Mucosa of descending colon (tissue), 3 donors: ENCODE measurements around the gene NMRK2. TPM values are rescaled to one million over a fixed set of nuclear protein-coding genes. Genes with fewer than 3 reads are reported as not detected.

Experiments used
- ATAC-seq: fragments of 200-7000 bp; cut with Tn5 transposase; one replicate; pipeline ENCODE4 v1.9.1; 2020; ENCODE audit warnings: mild to moderate bottlenecking, moderate library complexity
- DNase-seq, 3 donors: peaks; one replicate each; pipeline ENCODE4 v3.0.0-alpha.2; 2020
- H3K36me3 ChIP-seq: fragments of 200-600 bp; one replicate; pipeline ENCODE4 v1.8.0; 2021; ENCODE audit warnings: low read depth, mild to moderate bottlenecking
- H3K4me1 ChIP-seq: fragments of 200-600 bp; one replicate; pipeline ENCODE4 v1.8.0; 2021; ENCODE audit warnings: low read depth, mild to moderate bottlenecking
- H3K4me3 ChIP-seq: fragments of 200-600 bp; one replicate; pipeline ENCODE4 v1.8.0; 2021; ENCODE audit warnings: mild to moderate bottlenecking
- H3K9me3 ChIP-seq: fragments of 200-600 bp; one replicate; pipeline ENCODE4 v1.8.0; 2021; ENCODE audit warnings: mild to moderate bottlenecking
- intact Hi-C, 2 donors: fragments of 100-400 bp; cut with DNase I in 1 of 2; cut with micrococcal nuclease in 1 of 2; formaldehyde crosslinking; loops; one replicate each; pipeline versions ENCODE4 v1.11.0 to v1.11.1; 2022; cut with DNase I, micrococcal nuclease
- total RNA-seq, 3 donors: library from RNA; stranded (reverse); fragmentation: NEBNext Ultra II Directional in 2 of 3; extraction: Animal tissue kit (Norgen Biotek cat#: 25700) in 2 of 3; gene quantifications; one replicate each; pipeline versions ENCODE4 v1.2.1 to v1.2.4, GENCODE V29; 2021 to 2023
- TF ChIP-seq, protein P1 (sequence below): fragments of 200-600 bp; IDR thresholded peaks from one replicate; pipeline ENCODE4 v1.8.0; 2022; ENCODE audit warnings: antibody characterized with exemption, mild to moderate bottlenecking
- donor health status: DM: no; HTN: no; CAD: no; lungs with moderate emphysema.
- donor health status: DM: no; HTN: no; CAD: no.
- donor health status: DM: no; HTN: yes; CAD: no.

NMRK2 gene
- total RNA-seq, 3 donors from 2014 or later: 0.36 TPM; not detected in 2

DNA sequence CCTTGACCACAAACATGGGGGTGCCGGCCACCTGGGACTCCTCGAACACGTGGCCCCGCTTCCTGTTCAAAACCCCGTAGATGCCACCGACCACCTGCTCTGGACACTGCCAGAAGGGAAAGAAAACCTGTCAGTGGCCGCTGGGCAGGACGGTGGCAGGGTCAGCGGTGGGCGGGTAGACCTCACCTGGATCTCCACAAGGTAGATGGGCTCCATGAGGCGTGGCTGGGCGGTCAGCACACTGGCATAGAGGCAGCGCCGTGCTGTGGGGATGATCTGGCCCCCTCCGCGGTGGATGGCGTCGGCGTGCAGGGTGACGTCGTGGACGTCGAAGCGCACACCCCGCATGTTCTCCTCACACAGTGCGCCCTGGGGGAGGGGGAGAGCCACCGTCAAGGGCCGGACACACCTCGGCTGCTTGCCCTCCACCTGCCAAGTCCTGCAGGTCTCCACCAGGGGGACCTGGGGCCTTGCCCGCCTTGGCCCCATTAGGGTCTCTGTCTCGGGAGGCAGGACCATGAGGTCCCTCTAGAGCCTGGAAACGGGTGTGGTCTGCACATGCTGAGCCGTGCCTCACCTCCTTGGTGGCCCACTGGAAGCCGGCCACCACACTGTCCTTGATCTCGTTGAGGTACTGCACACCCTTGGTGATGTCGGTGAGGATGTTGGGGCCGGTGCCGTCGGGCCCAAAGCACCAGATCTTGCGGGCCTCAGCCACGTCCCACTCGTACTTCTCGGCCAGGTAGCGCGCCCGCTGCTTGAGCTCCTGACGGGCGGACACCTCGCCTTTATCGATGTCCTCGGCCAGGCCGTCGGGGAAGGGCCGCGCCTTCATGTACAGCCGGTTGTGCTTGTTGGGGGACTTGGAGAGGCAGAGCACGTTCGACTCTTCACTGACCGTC lies 44.6 kb downstream of the NMRK2 start:
- H3K4me3 ChIP-seq: no peak overlapping the region
- TF ChIP-seq, protein P1, sequence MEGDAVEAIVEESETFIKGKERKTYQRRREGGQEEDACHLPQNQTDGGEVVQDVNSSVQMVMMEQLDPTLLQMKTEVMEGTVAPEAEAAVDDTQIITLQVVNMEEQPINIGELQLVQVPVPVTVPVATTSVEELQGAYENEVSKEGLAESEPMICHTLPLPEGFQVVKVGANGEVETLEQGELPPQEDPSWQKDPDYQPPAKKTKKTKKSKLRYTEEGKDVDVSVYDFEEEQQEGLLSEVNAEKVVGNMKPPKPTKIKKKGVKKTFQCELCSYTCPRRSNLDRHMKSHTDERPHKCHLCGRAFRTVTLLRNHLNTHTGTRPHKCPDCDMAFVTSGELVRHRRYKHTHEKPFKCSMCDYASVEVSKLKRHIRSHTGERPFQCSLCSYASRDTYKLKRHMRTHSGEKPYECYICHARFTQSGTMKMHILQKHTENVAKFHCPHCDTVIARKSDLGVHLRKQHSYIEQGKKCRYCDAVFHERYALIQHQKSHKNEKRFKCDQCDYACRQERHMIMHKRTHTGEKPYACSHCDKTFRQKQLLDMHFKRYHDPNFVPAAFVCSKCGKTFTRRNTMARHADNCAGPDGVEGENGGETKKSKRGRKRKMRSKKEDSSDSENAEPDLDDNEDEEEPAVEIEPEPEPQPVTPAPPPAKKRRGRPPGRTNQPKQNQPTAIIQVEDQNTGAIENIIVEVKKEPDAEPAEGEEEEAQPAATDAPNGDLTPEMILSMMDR: no peak
- H3K36me3 ChIP-seq: peaks cover 50% of the 10 kb centered on the region
- no peaks in the 10 kb centered on the region for H3K4me1 ChIP-seq
- DNase-seq (no peak), ATAC-seq (peak; percentile 2)
- H3K9me3 ChIP-seq: no peaks in the 10 kb centered on the region
- intact Hi-C loops: no loop called here

GRCh38 chr19:3978145-3978544 lies 45.3 kb downstream of the NMRK2 start:
- H3K36me3 ChIP-seq: peaks cover 56% of the 10 kb centered on the region
- ATAC-seq (no peak), DNase-seq (no peak)
- intact Hi-C loops: no loop called here
- no peaks in the 10 kb centered on the region for H3K9me3 ChIP-seq
- TF ChIP-seq, protein P1: no peak
- H3K4me3 ChIP-seq: no peak overlapping the region
- H3K4me1 ChIP-seq: peaks cover 3% of the 10 kb centered on the region

DNA sequence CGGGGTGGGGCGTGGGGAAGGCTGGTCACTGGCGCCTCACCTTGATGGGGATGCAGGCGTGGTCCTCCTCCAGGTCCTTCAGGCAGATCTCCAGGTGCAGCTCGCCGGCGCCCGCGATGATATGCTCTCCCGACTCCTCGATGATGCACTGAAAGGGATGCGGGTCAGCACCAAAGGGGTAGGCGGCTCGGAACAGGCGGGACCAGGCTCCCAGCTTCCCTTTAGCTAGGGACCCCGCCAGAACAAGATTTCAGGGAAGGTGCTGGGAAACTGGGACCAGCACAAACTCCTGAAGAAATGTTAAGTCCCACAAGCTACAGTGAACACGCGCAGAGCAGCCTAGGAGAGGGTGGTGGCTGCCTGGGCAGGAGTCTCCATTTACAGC lies 46.4 kb downstream of the NMRK2 start:
- Histone ChIP-seq H3K36me3 (peaks cover 57% of the 10 kb centered on the region), H3K4me1 (peaks cover 9% of the 10 kb centered on the region), H3K4me3 (no peak overlapping the region), H3K9me3 (no peaks in the 10 kb centered on the region)
- TF ChIP-seq, protein P1: no peak
- DNase-seq (peak in 1 of 3 donors; percentile 56), ATAC-seq (no peak)
- intact Hi-C loops: no loop called here

DNA sequence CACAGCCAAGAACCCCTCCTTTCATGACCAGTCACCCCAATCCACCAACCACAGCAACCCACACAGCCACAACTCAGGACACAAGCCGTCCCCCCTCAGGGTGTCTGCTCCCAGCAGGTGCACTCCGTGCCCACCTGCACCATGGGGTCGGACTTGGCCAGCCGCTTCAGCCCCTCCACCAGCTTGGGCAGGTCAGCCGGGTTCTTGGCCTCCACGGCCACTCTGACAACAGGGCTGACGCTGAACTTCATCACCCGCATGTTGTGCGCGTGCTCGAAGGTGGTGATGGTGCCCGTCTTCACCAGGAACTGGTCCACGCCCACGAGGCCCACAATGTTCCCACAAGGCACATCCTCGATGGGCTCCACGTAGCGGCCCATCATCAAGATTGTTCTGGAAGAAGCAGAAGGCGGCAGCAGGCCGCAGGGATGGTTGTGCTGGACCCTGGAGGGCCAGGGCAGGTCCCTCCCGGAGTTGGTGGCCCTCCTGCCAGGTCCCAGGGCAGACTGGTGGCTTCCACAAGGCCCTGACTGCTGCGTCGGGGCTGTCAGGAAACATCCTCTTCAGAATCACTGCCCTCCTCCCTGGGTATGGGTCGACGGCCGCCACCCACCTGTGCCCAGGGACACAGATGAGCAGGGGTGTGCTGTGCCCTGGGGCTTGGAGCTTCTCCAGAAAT lies 46.9 kb downstream of the NMRK2 start:
- intact Hi-C loops: no loop called here

DNA sequence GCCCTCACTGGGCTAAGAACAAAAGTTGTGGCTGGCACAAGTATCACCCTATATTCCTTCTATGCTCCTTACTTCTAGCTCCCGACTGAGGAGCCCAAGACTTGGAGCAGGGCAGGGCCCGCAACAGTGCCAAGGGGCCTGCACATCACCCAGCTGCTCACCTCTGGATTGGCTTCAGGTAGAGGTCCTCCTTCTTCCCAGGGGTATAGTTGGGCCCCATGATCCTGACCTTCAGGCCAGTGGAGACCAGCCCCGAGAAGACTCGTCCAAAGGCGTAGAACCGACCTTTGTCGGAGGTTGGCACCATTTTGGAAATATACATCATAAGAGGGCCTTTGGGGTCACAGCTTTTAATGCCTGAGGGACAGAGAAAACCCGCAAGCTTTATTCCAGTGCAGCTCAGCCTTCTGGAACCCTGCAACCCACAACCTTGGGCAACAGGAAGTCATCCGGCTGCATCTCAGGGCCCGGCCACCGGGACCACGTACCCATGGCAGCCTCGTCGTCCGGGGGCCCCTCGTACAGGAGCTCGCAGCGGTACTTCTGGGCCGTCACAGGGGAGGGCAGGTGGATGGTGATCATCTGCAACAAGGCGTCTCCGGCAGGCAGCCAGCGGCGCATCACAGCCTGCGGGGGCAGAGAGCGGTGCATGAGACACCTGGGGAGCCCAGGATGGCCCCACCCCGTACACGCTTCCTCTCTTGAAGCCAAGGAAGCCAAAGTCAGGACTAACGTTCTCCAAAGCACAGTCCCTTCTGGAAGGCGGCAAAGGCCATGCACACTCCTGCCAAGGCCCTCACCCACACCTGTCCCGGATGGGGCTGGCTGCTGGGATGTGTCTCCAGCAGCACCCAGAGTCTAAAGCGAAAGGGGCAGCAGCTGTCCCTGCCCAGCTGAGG lies 47.7 kb downstream of the NMRK2 start:
- intact Hi-C loops: no loop called here
- DNase-seq: peak in 1 of 3 donors; percentile 49
- Histone ChIP-seq H3K4me3 (no peak overlapping the region), H3K9me3 (no peaks in the 10 kb centered on the region), H3K4me1 (peaks cover 10% of the 10 kb centered on the region), H3K36me3 (peaks cover 57% of the 10 kb centered on the region)
- ATAC-seq: no peak
- TF ChIP-seq, protein P1: no peak

More for the DNA sequence above, 46.9 kb downstream of the NMRK2 start:
- peaks cover 57% of the 10 kb centered on the region for H3K36me3 ChIP-seq
- no peak for DNase-seq
- H3K9me3 ChIP-seq: no peaks in the 10 kb centered on the region
- ATAC-seq: no peak
- H3K4me1 ChIP-seq: peaks cover 9% of the 10 kb centered on the region
- TF ChIP-seq, protein P1: no peak
- no peak overlapping the region for H3K4me3 ChIP-seq
